ENCODE data around the gene DNAH7. TPM values are rescaled to one million over a fixed set of nuclear protein-coding genes. Genes with fewer than 3 reads are reported as not detected.

The DNAH7 gene
- total RNA-seq, 1 experiment from 2014 or later: 0.09 TPM

- Histone ChIP-seq H3K23ac (ENCODE audit: insufficient read length, low read depth, low read length) (no peak overlapping the region), H3K27ac (ENCODE audit: insufficient read length, low read depth, low read length) (no peak overlapping the region), H4K8ac (replicated peaks; ENCODE audit: insufficient read length, low read depth, low read length) (no peak overlapping the region), H3K4ac (ENCODE audit: low read depth, low read length) (no peak overlapping the region), H3K14ac (ENCODE audit: insufficient read depth, low read length) (no peak overlapping the region), H4K5ac (ENCODE audit: insufficient read length, low read depth, low read length) (no peak overlapping the region), H2BK5ac (ENCODE audit: insufficient read length, low read length) (no peak overlapping the region), H3K9me3 (ENCODE audit: control insufficient read depth, low read depth, low read length) (no peaks in the 10 kb centered on the region), H2BK15ac (ENCODE audit: low read depth, low read length) (no peak overlapping the region), H2AFZ (ENCODE audit: low read length) (no peak overlapping the region), H3K27me3 (ENCODE audit: insufficient read depth, low read length) (no peaks in the 10 kb centered on the region), H3K56ac (ENCODE audit: insufficient read length, low read depth, low read length) (no peak overlapping the region), H3K9ac (ENCODE audit: extremely low read depth, insufficient read length, low read length) (no peak overlapping the region), H3K4me2 (ENCODE audit: insufficient read depth, insufficient read length, low read length) (no peak overlapping the region), H3K4me1 (ENCODE audit: insufficient read depth, low read length) (no peaks in the 10 kb centered on the region), H3T11ph (ENCODE audit: low read length) (no peak overlapping the region), H3K18ac (ENCODE audit: insufficient read length, low read depth, low read length) (no peak overlapping the region), H2BK120ac (ENCODE audit: low read depth, low read length, poor library complexity, severe bottlenecking) (no peak overlapping the region), H3K79me2 (ENCODE audit: insufficient read depth, low read length) (no peaks in the 10 kb centered on the region), H2BK20ac (ENCODE audit: low read depth, low read length, poor library complexity, severe bottlenecking) (no peak overlapping the region), H4K91ac (ENCODE audit: insufficient read length, low read depth, low read length) (no peak overlapping the region), H4K20me1 (ENCODE audit: control insufficient read depth, insufficient read depth, insufficient read length) (no peaks in the 10 kb centered on the region), H2BK12ac (ENCODE audit: insufficient read length, low read depth, low read length) (no peak overlapping the region), H3K79me1 (ENCODE audit: insufficient read depth, low read depth, low read length, poor library complexity, severe bottlenecking) (no peaks in the 10 kb centered on the region), H3K23me2 (ENCODE audit: insufficient read length, low read depth, low read length, poor library complexity, severe bottlenecking) (no peaks in the 10 kb centered on the region), H2AK5ac (ENCODE audit: insufficient read length, low read length) (no peak overlapping the region)
- no peaks in the 10 kb centered on the region; a peak in 1 of 7 replicates for H3K36me3 Mint-ChIP-seq (ENCODE audit: insufficient read depth in 1 of 3, low read depth in 3 of 3)
- no peak for TF ChIP-seq CTCF (conservative IDR thresholded peaks at IDR 0.05)
- H3K27ac Mint-ChIP-seq: no peak overlapping the region
- no peaks in the 10 kb centered on the region for H3K27me3 Mint-ChIP-seq (ENCODE audit: low read depth)
- H3K4me1 Mint-ChIP-seq: no peaks in the 10 kb centered on the region
- H3K9me3 Mint-ChIP-seq: no peaks in the 10 kb centered on the region
- no peak for DNase-seq
- no peak overlapping the region for H3K4me3 Mint-ChIP-seq
Measured at GRCh38 chr2:195909926-195910325, 158.7 kb downstream of the DNAH7 start.

All from H9 (cell line).